Measurements from ENCODE around the gene TUBB6.

The TUBB6 gene

DNA sequence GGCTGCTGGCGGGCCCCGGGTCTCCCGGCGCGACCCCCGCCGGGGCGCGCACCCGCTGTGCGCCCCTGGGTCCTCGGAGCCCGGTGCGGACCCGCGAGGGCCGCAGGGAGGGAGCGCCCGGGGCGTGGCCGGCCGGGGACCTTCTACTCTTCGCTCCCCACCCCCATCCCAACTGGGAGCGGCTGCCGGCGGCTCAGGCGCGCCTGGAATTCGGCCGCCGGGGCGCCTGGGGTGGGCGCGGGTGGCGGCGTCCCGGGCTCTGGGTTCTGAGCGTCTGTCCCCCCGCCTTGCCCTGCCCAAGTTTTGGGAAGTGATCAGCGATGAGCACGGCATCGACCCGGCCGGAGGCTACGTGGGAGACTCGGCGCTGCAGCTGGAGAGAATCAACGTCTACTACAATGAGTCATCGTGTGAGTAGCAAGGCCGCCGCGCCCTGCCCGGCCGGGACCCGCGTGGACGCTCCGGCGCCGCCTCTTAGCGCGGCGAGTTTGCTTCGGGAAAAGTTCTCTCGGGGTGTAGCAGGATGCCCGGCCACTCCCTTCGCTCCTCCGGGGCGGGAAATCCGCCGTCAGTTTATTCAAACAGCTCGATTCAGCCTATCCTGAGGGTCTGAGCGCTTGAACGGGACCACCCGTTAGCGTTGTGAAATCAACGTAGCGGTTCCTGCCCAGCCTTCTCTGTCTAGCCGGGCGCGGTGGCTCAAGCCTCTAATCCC is 502 bp downstream of the TUBB6 start (continued):
- no peak for TF ChIP-seq ZNF629 (tag by site-specific recombination; IDR thresholded peaks at IDR 0.05)
- peak; percentile 76 for TF ChIP-seq GLIS1 (tag by site-specific recombination; IDR thresholded peaks at IDR 0.05)
- no peak for TF ChIP-seq ZNF560 (tag by site-specific recombination; IDR thresholded peaks at IDR 0.05; ENCODE audit: borderline replicate concordance)
- TF ChIP-seq ZNF366 (tag by site-specific recombination; conservative IDR thresholded peaks at IDR 0.05), result no peak
- TF ChIP-seq ZNF24 (tag by site-specific recombination; IDR thresholded peaks at IDR 0.05), result no peak
- TF ChIP-seq ZNF202 (tag by site-specific recombination; IDR thresholded peaks at IDR 0.05; ENCODE audit: borderline replicate concordance), result no peak
- no peak for TF ChIP-seq EGR2 (tag by site-specific recombination; IDR thresholded peaks at IDR 0.05; ENCODE audit: low read depth)
- TF ChIP-seq YY2 (tag by site-specific recombination; IDR thresholded peaks at IDR 0.05), result no peak
- no peak for TF ChIP-seq ZNF133 (tag by site-specific recombination; IDR thresholded peaks at IDR 0.05)
- TF ChIP-seq, protein P1, sequence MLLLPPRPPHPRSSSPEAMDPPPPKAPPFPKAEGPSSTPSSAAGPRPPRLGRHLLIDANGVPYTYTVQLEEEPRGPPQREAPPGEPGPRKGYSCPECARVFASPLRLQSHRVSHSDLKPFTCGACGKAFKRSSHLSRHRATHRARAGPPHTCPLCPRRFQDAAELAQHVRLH (tag by site-specific recombination; IDR thresholded peaks at IDR 0.05), result no peak
- TF ChIP-seq, protein P2, sequence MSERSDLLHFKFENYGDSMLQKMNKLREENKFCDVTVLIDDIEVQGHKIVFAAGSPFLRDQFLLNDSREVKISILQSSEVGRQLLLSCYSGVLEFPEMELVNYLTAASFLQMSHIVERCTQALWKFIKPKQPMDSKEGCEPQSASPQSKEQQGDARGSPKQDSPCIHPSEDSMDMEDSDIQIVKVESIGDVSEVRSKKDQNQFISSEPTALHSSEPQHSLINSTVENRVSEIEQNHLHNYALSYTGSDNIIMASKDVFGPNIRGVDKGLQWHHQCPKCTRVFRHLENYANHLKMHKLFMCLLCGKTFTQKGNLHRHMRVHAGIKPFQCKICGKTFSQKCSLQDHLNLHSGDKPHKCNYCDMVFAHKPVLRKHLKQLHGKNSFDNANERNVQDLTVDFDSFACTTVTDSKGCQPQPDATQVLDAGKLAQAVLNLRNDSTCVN (tag by site-specific recombination; optimal IDR thresholded peaks at IDR 0.05), result peak; percentile 82
- no peak for TF ChIP-seq BCL11B (tag by site-specific recombination; IDR thresholded peaks at IDR 0.05; ENCODE audit: low read depth)
- no peak for TF ChIP-seq ZBTB1 (tag by site-specific recombination; IDR thresholded peaks at IDR 0.05)
- no peak for TF ChIP-seq ZNF121 (tag by site-specific recombination; IDR thresholded peaks at IDR 0.05)
- no peak for TF ChIP-seq OSR2 (tag by site-specific recombination; IDR thresholded peaks at IDR 0.05)
- no peak for TF ChIP-seq ZSCAN16 (tag by site-specific recombination; IDR thresholded peaks at IDR 0.05)
- TF ChIP-seq ZNF404 (tag by site-specific recombination; IDR thresholded peaks at IDR 0.05), result no peak
- 0 out of 2 replicates have a peak, but pooled peaks have one; percentile 23 for TF ChIP-seq ZNF785 (tag by site-specific recombination; IDR thresholded peaks at IDR 0.05)
- TF ChIP-seq, protein P3, sequence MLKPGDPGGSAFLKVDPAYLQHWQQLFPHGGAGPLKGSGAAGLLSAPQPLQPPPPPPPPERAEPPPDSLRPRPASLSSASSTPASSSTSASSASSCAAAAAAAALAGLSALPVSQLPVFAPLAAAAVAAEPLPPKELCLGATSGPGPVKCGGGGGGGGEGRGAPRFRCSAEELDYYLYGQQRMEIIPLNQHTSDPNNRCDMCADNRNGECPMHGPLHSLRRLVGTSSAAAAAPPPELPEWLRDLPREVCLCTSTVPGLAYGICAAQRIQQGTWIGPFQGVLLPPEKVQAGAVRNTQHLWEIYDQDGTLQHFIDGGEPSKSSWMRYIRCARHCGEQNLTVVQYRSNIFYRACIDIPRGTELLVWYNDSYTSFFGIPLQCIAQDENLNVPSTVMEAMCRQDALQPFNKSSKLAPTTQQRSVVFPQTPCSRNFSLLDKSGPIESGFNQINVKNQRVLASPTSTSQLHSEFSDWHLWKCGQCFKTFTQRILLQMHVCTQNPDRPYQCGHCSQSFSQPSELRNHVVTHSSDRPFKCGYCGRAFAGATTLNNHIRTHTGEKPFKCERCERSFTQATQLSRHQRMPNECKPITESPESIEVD (tag by site-specific recombination; IDR thresholded peaks at IDR 0.05), result no peak
- TF ChIP-seq ZNF837 (tag by site-specific recombination; IDR thresholded peaks at IDR 0.05), result no peak
- no peak for TF ChIP-seq ZNF830 (tag by site-specific recombination; IDR thresholded peaks at IDR 0.05; ENCODE audit: low read depth)
- no peak for TF ChIP-seq ZNF768 (tag by site-specific recombination; IDR thresholded peaks at IDR 0.05)
- TF ChIP-seq ZNF701 (tag by site-specific recombination; IDR thresholded peaks at IDR 0.05), result no peak
- TF ChIP-seq ZNF335 (tag by site-specific recombination; conservative IDR thresholded peaks at IDR 0.05), result peak; percentile 96
- TF ChIP-seq, protein P4, sequence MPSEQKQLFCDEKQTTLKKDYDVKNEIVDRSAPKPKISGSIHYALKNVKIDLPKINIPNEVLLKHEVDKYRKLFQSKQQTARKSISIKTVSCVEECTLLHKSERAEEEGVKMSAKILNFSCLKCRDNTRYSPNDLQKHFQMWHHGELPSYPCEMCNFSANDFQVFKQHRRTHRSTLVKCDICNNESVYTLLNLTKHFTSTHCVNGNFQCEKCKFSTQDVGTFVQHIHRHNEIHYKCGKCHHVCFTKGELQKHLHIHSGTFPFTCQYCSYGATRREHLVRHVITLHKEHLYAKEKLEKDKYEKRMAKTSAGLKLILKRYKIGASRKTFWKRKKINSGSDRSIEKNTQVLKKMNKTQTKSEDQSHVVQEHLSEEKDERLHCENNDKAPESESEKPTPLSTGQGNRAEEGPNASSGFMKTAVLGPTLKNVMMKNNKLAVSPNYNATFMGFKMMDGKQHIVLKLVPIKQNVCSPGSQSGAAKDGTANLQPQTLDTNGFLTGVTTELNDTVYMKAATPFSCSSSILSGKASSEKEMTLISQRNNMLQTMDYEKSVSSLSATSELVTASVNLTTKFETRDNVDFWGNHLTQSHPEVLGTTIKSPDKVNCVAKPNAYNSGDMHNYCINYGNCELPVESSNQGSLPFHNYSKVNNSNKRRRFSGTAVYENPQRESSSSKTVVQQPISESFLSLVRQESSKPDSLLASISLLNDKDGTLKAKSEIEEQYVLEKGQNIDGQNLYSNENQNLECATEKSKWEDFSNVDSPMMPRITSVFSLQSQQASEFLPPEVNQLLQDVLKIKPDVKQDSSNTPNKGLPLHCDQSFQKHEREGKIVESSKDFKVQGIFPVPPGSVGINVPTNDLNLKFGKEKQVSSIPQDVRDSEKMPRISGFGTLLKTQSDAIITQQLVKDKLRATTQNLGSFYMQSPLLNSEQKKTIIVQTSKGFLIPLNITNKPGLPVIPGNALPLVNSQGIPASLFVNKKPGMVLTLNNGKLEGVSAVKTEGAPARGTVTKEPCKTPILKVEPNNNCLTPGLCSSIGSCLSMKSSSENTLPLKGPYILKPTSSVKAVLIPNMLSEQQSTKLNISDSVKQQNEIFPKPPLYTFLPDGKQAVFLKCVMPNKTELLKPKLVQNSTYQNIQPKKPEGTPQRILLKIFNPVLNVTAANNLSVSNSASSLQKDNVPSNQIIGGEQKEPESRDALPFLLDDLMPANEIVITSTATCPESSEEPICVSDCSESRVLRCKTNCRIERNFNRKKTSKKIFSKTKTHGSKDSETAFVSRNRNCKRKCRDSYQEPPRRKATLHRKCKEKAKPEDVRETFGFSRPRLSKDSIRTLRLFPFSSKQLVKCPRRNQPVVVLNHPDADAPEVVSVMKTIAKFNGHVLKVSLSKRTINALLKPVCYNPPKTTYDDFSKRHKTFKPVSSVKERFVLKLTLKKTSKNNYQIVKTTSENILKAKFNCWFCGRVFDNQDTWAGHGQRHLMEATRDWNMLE (tag by site-specific recombination; conservative IDR thresholded peaks at IDR 0.05; ENCODE audit: low read depth), result 0 out of 2 replicates have a peak, but pooled peaks have one; percentile 12
- no peak for TF ChIP-seq ZNF175 (tag by site-specific recombination; IDR thresholded peaks at IDR 0.05)
- TF ChIP-seq, protein P5, sequence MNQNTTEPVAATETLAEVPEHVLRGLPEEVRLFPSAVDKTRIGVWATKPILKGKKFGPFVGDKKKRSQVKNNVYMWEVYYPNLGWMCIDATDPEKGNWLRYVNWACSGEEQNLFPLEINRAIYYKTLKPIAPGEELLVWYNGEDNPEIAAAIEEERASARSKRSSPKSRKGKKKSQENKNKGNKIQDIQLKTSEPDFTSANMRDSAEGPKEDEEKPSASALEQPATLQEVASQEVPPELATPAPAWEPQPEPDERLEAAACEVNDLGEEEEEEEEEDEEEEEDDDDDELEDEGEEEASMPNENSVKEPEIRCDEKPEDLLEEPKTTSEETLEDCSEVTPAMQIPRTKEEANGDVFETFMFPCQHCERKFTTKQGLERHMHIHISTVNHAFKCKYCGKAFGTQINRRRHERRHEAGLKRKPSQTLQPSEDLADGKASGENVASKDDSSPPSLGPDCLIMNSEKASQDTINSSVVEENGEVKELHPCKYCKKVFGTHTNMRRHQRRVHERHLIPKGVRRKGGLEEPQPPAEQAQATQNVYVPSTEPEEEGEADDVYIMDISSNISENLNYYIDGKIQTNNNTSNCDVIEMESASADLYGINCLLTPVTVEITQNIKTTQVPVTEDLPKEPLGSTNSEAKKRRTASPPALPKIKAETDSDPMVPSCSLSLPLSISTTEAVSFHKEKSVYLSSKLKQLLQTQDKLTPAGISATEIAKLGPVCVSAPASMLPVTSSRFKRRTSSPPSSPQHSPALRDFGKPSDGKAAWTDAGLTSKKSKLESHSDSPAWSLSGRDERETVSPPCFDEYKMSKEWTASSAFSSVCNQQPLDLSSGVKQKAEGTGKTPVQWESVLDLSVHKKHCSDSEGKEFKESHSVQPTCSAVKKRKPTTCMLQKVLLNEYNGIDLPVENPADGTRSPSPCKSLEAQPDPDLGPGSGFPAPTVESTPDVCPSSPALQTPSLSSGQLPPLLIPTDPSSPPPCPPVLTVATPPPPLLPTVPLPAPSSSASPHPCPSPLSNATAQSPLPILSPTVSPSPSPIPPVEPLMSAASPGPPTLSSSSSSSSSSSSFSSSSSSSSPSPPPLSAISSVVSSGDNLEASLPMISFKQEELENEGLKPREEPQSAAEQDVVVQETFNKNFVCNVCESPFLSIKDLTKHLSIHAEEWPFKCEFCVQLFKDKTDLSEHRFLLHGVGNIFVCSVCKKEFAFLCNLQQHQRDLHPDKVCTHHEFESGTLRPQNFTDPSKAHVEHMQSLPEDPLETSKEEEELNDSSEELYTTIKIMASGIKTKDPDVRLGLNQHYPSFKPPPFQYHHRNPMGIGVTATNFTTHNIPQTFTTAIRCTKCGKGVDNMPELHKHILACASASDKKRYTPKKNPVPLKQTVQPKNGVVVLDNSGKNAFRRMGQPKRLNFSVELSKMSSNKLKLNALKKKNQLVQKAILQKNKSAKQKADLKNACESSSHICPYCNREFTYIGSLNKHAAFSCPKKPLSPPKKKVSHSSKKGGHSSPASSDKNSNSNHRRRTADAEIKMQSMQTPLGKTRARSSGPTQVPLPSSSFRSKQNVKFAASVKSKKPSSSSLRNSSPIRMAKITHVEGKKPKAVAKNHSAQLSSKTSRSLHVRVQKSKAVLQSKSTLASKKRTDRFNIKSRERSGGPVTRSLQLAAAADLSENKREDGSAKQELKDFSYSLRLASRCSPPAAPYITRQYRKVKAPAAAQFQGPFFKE (tag by site-specific recombination; IDR thresholded peaks at IDR 0.05; ENCODE audit: borderline replicate concordance), result no peak
